Suppressor macrophage (primary cell): ENCODE results near the gene PAXX.

Experiments used
- DNase-seq, 4 experiments: peaks; one replicate each; pipeline ENCODE4 v3.0.0-alpha.2; 2020 to 2022
- total RNA-seq, 17 experiments: gene quantifications; one replicate each; lab custom pipeline; 2026; ENCODE audit warnings: mixed read lengths in 6 of 17, inconsistent platforms in 3 of 17; lab: John Stamatoyannopoulos, UW

Gene PAXX, protein sequence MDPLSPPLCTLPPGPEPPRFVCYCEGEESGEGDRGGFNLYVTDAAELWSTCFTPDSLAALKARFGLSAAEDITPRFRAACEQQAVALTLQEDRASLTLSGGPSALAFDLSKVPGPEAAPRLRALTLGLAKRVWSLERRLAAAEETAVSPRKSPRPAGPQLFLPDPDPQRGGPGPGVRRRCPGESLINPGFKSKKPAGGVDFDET
- 3.6 to 18.6 (median 8.7) reads per million in 17 experiments for total RNA-seq

DNA sequence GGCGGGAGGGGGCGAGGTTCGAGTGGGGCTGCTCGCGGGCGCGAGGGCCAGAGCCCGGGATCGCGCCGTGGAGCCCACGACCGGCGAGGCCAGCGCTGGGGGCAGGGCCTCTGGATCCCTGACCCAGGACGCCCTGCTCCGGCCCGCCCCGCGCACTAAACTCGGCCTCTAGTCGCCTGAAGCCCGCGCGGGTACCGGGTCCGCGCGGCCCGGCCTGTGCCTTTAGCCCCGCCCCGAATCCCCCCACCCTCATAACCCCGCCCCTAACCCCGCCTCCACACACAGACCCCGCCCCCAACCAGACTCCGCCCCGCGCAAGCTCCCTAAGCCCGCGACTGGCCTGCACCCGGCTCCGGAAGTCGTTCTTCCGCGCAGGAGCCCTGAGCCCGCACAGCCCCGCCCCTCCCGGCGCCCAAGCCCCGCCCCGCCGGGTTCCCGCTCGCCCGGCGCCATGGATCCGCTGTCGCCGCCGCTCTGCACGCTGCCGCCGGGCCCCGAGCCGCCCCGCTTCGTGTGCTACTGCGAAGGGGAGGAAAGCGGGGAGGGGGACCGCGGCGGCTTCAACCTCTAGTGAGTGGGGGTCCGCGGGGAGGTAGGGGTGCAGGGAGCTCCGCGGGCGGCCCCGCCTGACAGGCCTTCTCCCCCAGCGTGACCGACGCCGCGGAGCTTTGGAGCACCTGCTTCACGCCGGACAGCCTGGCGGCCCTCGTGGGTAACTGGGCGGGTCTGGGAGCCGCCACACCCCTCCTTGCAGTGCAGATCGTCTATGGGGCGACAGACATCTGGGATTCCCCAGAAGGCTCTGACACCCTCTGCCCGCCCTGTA is at the start of gene PAXX:
PAXX (plus strand) TSS at position 430 of the 826 bp plus-strand sequence; CDS start at position 452, 22 bp downstream.
- DNase-seq, result peak; percentile 94 to 98 (median 96)

DNA sequence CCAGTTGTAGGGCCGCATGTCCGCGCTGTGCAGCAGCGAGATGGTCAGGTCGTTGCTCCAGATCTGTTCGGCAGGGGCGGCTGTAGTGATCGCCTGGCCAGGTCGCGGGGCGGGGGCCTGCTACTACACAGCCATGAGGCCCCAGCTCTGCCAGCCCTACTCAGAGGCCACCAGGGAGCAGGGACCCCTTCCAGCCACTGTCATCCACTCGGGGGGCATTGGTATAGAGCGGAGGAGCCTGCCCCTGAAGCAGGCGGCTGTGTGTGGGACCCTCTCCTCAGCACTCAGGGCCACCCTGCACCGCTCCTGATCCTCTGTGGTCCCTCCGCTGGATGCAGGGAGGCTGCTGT is 49.4 kb upstream of the PAXX start:
- DNase-seq, result no peak

DNA sequence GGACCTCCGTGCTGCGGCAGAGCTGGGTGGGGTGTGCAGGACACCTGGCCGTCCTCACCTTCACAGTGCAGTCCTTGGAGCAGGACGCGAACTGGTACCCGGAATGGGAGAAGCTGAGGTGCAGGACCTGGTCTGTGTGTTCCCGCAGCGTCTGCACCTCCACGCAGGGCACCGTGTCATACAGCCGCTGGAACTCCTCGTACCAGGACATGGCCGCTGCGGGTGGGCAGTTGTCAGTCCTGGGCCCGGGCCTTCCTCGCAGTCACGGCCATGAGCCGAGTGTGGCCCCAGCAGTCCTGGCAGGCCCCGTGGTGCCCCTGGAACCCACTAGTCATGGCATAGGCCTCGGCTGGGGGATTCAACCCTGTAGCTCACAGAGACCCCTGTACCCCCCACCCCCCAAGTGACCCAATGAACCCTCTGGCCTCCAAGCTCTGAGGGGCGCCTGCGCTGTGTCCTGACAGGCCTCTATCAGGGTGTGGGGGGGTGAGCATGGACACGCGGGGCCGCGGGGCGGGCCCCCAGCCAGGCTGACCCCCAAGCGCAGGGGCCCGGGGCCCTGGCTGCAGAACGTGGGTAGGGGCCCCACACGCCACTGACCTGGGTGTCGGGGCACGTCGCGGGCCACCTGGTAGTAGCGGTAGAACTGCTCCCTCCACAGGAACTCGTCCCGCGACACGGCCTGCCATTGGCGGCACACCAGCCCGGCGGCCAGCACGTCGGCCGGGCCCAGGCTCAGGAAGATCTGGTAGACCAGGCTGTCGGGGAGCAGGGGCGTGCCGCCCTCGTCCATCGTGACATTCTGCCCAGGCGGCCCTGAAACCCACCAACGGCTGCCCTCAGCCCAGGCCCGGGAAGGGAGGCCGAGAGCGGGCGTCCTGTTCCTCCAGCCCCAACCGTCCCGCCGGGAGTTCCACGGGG is 48.7 kb upstream of the PAXX start:
- peak in 3 of 4 experiments; percentile 45 to 64 (median 49) for DNase-seq

DNA sequence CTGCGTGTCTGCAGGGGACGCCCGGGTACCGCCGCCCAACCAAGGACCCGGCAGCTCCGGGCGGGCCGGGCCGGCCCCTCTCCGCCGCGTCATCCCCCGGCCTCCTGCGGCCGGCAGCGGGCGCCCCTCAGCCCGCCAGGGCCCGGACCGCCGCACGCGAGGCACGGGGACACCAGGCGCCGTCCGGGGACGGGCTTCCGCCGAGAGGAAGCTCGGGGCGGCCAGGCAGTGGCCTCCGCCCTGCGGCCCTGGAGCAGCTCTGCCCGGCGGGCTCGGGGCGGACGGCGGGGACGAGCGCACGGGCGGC is 48.1 kb upstream of the PAXX start:
- DNase-seq, result peak; percentile 76 to 91 (median 85)

DNA sequence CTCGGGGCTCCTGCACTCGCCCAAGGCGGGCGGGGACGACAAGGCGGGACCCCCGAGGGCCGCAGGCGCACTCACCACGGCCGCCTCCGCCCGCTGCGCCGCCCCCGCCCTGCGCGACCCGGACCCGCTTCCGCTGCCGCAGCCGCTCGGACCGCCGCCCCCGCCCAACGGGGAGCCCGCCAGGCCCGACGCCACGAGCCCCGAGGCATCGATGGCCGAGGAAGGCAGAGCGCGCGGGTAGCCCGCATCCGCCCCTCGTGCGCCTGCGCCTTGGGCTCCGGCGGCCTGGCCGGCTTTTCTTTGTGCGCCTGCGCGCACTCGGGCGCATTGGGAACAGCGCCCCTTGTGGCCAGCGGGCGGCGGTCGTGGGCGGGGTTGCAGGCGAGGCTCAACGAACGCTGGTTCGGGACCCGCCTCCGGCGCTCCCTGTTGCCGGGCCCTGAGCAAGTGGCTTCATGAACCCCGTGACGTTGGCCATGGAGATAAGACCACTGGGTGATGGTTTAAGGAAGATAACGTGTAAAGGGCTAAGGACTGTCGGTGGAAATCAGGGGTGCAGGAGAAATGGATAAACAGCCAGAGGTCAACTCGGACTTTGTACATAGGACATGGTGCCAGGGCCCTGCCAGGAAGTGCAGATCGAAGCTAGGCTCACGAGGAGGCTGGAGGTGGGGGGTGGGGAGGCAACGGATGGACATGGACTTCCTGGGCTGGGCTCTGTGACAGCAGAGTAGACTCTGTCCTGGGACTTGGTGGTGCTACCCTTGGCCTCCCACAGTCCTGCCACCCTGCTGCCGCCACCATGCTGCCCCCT is 47.5 kb upstream of the PAXX start, which contains the start of the genes C8G and FBXW5:
C8G (plus strand) TSS at position 725 of the 814 bp plus-strand sequence; CDS start at position 803, 78 bp downstream.
FBXW5 (minus strand) TSS at position 220 of the 814 bp plus-strand sequence. CDS start 655 bp downstream, outside the sequence.
- peak; percentile 98 to 99 (median 99) for DNase-seq

DNA sequence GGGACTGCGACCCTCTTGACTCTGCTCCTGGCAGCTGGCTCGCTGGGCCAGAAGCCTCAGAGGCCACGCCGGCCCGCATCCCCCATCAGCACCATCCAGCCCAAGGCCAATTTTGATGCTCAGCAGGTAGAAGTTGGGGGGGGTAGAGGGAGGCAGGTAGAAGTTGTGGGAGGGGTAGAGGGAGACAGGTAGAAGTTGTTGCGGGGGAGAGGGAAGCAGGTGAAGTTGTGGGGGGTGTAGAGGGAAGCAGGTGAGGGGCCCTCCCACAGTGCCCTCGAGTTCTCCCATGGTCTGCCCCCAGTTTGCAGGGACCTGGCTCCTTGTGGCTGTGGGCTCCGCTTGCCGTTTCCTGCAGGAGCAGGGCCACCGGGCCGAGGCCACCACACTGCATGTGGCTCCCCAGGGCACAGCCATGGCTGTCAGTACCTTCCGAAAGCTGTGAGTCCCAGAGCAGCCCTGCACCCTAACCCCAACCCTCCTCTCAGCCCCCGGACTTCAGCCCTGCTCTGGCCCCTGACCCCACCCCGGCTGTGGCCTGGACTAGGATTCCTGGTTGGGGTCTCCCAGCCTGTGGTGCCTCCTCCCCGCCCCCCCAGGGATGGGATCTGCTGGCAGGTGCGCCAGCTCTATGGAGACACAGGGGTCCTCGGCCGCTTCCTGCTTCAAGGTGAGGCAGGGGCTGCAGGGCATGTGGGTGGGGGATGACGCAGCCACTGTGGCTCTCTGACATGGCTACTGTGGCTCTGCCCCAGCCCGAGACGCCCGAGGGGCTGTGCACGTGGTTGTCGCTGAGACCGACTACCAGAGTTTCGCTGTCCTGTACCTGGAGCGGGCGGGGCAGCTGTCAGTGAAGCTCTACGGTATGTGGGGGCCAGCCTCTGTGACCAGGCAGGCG is 46.6 kb upstream of the PAXX start:
- DNase-seq, result no peak

DNA sequence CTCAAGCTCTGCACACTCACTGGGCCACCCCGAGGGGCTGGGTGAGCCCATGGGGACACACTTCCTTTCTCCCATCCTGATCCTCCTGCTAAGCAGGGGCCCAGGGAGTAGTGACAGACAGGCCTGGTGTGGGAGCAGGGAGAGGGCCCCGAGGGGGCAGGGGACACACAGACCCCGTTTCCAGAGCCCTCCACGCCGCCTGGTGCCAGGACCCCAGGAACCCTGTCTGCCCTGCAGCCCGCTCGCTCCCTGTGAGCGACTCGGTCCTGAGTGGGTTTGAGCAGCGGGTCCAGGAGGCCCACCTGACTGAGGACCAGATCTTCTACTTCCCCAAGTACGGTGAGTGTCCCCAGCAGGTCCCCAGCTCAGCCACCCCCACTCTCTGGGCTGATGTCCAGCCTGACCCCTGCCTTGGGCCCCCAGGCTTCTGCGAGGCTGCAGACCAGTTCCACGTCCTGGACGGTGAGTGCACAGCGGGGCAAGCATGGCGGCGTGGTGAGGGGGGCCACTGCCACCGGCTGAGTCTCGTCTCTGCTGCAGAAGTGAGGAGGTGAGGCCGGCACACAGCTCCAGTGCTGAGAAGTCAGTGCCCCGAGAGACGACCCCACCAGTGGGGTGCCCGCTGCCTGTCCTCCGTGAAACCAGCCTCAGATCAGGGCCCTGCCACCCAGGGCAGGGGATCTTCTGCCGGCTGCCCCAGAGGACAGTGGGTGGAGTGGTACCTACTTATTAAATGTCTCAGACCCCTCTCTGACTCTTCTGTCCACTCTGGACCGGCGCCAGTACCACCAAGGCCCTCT is 45.8 kb upstream of the PAXX start:
- no peak for DNase-seq

DNA sequence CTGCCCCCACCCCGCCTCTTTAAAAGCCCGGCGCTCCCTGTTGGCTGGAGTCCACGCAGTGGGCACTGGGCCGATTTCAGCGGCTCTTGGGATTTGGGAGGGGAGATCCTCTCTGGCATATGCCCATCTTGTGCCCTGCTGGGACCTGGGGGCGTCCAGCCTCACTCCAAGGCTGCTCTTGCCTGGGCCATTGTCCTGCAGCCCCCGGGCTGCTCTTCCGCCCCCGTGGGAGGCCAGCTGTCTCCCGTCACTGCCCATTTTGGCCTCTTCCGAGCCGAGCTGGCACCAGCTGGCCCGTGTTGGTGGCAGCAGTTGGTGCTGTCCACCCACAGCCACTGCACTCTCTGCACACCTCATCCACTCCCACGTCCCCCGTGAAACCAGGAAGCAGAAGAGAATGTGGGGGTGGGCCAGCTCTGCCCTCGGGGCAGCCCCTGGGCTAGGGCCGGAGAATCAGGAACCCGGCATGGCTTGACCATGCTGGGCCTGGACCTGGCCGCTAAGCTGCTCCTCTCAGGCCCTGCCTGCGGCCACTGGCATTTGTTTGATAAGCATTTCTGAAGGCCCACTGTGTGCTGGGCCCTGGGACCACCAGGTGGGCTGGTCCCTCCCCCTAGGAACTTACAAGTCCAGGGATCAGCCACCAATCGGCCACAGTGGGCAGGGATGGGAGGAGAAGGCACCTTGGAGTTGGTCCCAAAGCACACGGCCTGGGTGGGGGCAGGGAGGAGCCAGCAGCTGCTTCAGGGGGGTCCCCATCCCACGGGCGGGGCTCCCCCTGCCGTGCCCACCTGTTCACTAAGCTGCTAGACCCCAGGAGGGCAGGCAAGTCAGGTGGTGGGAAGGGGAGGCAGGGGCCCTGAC is 45.0 kb upstream of the PAXX start:
- peak in 3 of 4 experiments; percentile 34 to 64 (median 40) for DNase-seq

DNA sequence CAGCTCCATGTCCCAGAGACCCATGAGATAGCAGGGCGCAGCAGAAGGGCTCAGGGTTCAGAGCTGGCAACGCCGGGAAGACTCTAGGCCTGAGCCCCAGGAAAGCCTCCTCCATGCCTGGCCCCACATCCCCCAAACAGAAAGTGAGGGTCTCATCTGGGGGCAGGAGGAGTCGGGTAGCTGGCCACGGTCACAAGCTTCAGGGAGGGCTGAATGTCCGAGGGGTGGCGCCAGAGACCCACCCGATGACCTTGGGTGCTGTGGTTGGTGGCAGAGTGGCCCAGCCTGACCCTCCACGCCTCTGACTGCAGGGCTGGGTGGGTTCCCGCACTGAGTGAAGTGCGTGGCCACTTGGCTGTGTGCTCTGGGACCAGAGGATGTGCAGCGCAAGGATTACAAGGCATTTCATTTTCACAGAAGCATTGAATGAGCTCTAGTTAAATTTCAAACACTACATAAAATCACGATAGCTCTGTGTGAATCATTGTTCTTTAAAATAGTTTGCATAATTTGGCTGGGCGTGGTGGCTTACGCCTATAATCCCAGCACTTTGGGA is 44.2 kb upstream of the PAXX start:
- peak; percentile 45 to 77 (median 51) for DNase-seq

DNA sequence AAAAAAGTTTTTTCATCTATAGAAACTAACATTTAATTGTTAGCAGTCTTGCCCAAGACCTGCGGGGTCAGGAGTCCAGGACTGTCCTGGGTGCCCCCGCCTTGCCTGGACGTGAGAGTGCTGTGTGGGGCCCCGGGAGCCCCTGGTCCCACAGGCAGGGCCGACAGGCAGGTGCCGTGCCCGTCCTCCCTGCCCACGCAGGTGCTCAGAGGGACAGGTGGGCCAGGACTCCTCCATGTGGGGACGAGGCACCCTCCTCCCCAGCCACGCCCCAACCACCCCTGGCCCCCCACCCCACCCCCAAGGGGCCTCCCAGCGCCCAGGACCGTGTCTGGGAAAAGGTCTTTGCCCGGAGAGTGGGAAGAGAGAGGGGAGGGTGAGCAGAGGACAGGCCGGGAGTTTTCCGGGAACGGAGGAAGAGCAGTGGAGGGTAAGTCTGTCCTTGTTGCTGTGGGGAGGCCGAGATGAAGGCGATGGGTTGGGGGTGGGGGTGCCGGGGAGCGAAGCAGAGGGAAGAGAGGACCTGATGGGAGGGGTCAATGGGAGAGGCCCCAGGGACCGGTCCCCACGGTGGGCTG is 42.9 kb upstream of the PAXX start:
- no peak for DNase-seq

DNA sequence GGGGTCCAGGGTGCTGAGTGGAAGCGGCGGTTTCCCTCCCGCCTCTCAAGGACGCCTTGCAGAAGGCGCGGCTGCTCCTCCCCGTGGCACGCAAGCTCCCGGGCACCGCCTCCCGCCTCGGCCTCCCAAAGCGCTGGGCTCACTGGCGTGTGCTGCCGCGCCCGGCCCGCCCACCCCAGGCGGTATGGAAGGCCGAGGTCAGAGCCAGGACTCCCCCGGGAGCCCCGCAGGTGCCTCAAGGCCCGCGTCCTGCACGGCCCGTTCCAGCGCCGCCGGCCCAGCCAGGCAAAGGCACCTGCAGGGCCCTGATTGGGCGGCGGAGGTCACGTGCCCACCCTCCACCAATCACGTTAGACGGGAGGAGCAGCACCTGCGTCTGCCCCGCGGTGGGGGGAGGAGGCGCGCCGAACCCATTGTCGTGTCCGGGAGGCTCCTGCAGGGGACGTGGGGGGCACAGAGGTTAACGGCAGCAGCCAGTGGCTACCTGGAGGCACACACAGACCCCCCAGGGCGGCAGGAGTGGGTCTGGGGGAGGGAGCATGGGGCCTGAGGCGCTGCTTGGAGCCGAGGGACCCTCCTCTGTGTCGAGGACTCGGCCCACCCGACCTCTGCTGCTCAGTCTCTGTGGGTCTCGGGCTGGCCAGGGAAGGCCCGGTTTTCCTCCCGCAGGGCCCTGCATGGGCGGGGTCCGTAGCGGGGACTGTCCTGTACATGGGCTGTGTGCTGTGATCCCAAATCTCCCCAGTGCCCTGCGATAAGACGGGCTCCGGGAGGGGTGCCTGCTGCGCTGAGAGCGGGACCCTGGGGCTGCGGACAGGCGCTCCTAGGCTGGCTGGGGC is 42.2 kb upstream of the PAXX start:
- peak; percentile 89 to 95 (median 92) for DNase-seq

DNA sequence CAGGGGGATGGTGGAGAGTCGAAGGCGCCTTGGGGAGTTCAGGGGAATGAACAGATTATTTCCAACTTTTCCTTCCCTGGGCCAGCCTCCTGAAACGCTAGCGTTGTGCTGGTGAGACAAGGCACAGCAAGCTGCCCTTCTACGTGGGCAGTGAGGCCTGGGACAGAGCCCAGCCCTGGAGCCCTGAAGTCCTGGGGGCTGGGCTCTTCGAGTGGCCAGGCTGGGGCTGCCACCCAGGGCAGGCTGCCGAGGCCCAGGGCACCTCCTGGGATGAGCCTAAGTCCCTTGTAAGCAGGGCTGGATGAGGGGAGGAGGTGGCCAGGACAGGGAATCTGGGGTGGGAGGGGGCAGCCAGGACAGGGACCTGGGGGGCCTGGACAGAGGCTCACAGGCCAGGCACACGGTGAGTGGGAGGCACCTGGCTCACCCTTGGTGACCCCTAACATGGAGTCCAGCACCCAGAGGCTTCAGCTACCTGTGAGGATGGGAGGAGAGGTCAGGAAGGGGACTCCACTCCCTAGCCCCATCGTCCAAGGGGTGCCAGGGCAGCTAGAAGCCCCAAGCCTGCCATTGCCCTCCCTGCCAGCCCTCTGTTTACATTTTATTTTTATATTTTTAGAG is 41.5 kb upstream of the PAXX start:
- no peak for DNase-seq

DNA sequence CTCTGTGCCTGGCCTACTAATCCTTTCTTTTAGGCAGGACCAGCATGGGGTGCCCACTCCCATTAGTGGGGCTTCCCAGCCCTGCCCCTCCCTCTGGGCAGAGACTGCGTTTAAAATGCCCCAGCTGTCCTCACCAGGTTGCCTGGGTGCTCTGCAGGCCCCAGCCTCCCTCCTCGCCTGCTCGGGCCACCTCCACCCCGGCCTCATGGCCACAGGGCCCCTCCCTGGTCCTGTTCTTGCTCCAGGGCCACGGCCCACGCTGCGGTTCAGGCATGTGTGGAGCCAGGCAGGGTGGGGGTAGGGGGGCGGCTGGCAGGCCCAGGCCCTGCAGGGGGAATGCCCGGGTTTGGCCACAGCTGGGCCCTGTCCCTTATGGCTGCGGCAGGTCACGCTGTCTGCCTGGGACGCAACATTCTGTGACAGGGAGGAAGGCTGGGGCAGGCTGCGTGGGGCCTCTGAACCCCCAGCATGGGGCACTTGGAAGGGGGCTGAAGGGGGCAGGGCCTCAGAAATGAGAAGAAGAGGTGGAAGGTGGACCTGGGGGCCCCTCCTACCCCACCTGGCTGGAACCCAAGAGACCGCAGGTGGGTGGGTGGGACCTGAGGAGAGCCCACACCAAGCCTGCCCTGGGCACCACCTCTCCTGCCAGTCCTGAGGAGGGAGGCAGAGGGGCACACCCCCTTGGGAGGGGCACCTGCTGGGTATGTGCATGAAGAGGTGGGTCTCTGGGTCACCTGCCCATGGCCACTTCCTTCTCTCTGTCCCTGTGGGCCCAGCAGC is 40.5 kb upstream of the PAXX start, which contains the start of gene LCN12:
LCN12 (plus strand) TSS at position 733 of the 780 bp plus-strand sequence. CDS start 55 bp downstream, outside the sequence.
- no peak for DNase-seq

DNA sequence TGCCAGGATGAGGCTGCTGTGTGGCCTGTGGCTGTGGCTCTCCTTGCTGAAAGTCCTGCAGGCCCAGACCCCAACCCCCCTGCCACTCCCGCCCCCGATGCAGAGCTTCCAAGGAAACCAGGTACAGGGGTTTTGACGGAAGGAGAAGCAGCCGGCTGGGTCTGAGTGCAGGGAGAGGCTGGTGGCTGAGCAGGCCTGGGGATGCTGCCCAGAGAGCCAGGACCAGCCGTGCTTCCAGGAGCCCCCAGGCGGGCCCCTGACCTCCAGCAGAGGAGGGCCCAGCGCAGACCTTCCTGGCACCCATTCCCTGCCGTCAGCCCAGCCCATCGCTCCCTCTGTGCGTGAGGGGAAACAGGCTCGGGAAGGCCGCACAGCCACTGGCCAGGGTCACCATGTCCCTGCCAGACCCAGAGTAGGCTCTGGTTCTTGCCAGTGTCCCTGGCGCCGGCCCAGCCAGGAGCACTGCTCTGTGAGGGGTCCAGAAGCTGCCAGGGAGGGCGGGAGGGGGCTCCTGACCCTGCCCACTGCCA is 39.8 kb upstream of the PAXX start:
- no peak for DNase-seq
